GM13977 (cell line): ENCODE data around the gene GOT2.
"Not testable (repeated sequence)": the region's sequence is repeated elsewhere in the genome, so short reads cannot be mapped to it uniquely, and the experiment has no call there.

Experiments
- DNase-seq: peaks from one replicate; pipeline ENCODE4 v3.0.0; 2012; ENCODE audit warnings: low spot score
- in situ Hi-C: fragments of 300-500 bp; cut with MboI; formaldehyde crosslinking; loops from one replicate; pipeline ENCODE4 v1.12.0; 2022; ENCODE audit warnings: low sequenced_read_pairs, low pct_unique_long_range_greater_than_20kb, mixed read lengths, inconsistent platforms; ENCODE audit not compliant: unreplicated experiment
- TF ChIP-seq, protein P1 (sequence below): IDR thresholded peaks from 2 replicates; pipeline ENCODE4 v1.5.1; 2012; ENCODE audit warnings: mild to moderate bottlenecking, control low read depth; ENCODE audit not compliant: insufficient read depth; ENCODE audit errors: extremely low read depth, missing control alignments

The GOT2 gene

DNA sequence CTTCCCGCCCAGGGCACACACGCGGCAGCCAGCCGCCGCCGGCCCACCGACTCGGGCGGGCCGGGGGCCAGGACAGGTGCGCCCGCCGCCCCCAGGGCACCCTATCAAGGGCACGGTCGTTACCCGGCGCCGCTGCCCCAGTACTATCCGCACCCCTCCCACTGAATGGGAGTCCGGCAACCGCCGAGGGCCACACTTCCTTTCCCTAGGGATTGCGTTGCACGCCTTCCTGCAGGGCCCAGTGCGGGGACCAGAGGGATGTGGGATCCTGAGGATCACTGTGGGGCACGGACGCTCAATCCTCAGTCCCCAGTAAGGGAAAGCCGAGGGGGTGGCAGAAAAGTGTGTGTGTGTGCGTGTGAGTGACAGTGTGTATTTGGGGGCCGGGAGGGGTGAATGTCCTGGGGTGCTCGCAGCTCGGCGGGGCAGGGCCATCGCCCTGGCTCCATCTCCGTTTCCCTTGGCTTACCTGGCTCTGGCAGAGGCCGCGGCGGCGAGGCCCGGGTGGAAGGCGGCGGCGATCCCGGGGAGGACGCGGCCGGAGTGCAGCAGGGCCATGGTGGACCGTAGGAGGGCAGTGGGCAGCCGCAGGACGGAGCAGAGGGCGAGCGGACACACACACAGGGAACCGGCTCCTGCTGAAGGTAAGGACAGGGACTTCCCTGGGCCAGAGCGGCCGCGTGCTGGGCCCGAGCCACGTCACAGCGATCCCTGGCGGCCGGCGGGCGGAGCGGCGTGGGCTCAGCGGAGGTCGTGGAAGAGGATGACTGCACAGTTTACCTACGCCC lies at the start of gene GOT2:
Gene GOT2 (minus strand): TSS at position 646 of the 788 bp plus-strand sequence. CDS start 88 bp downstream, at position 558.
- TF ChIP-seq, protein P1, sequence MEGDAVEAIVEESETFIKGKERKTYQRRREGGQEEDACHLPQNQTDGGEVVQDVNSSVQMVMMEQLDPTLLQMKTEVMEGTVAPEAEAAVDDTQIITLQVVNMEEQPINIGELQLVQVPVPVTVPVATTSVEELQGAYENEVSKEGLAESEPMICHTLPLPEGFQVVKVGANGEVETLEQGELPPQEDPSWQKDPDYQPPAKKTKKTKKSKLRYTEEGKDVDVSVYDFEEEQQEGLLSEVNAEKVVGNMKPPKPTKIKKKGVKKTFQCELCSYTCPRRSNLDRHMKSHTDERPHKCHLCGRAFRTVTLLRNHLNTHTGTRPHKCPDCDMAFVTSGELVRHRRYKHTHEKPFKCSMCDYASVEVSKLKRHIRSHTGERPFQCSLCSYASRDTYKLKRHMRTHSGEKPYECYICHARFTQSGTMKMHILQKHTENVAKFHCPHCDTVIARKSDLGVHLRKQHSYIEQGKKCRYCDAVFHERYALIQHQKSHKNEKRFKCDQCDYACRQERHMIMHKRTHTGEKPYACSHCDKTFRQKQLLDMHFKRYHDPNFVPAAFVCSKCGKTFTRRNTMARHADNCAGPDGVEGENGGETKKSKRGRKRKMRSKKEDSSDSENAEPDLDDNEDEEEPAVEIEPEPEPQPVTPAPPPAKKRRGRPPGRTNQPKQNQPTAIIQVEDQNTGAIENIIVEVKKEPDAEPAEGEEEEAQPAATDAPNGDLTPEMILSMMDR: peak; percentile 99
- in situ Hi-C loops: no loop called here
- peak; percentile 89 for DNase-seq

DNA sequence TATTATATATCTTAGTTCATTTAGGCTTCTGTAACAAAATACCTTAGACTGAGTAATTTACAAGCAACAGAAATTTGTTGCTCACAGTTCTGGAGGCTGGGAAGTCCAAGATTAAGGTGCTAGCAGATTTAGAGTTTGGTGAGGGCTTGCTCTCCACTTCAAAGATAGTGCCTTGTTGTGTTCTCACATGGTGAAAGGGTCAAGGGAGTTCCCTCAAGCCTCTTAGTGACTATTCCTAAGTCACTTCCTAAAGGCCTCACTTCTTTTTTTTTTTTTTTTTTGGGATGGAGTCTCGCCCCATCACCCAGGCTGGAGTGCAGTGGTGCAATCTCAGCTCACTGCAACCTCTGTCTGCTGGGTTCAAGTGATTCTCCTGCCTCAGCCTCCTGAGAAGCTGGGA lies 45.2 kb upstream of the GOT2 start:
- DNase-seq, in situ Hi-C loops: not testable (repeated sequence)

DNA sequence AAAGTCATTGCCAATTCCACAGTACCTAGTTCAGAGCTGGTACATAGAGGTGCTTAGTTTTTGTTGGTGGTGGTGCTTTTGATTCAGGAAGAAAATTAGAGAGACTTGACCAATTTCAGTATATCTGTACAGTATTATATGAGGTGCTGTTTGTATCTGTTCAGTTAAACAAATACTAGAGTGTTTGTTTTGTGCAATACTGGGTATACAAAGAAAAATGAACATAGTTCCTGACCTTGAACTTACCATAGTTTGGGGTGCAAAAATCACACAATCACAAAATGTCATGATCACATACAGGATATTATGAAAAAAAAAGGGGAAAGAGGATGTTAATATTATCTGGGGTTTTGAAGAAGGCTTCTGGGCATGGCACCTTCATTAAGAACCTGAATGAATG lies 39.8 kb upstream of the GOT2 start:
- in situ Hi-C loops: no loop called here
- TF ChIP-seq, protein P1: no peak
- no peak for DNase-seq

DNA sequence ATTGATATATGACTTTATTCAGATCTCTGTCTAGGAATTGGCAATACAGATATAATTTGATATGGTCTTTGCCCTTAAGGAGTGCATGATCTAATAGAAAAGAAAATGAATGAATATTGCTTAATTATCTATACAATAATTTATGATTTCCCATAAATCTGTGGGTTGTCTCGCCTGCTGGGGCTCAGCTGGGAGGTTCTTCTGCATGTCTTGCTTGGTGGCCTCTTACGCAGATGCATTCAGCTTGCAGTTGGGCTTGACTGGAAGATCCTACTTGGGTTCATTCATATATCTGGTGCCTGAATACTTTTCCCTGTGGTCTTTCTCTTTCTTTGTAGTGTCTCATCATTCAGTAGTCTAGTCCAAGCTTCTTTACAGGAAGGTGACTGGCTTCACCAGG lies 34.0 kb upstream of the GOT2 start:
- in situ Hi-C loops: no loop called here
- TF ChIP-seq, protein P1: no peak

DNA sequence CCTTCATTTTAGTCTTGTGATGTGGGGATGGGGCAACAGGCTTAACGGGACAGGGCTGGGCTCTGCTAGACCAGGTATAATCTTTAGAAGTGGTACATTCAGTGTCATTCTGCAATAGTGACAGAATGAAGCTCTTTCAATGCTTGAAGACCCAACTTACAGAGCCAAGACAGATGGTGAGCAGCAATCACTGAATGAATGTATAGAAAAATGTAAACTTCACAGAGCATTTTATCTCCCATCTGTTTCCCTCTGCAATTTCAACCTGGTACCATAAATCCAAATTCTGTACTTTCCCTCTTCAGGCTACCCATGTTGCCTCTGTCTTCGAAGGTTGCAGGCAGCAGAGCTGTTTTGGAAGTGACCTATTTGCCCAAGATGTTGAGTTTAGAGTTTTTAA lies 33.5 kb upstream of the GOT2 start:
- in situ Hi-C loops: no loop called here
- no peak for DNase-seq
- TF ChIP-seq, protein P1: no peak

More for the DNA sequence above, 34.0 kb upstream of the GOT2 start:
- no peak for DNase-seq

DNA sequence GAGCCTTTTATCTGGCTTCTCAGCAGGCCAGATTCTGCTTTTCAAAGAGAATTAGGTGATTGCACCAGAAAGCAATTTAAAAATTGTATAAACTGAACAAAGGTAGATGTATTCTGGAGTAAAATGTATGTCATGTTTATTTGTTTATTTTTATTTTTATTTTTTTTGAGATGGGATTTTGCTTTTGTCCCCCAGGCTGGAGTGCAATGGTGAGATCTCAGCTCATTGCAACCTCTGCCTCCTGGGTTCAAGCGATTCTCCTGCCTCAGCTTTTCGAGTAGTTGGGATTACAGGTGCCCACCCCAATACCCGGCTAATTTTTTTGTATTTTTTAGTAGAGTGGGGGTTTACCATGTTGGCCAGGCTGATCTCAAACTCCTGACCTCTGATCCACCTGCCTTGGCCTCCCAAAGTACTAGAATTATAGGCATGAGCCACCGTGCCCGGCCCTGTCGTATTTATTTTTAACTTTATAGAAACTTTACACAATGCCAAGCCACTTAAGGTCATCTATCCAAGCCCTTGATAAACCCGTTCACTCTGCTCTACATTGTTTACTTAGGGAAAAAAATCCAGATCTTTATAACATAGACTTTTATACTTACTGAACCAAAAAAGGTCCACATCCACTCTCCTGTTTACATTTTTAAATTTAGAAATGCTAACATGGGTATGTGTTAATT lies 22.7 kb upstream of the GOT2 start:
- in situ Hi-C loops: loop anchor here (10.0 kb wide), 1 partner anchor 422 kb away; no protein-coding TSS in a partner anchor
- TF ChIP-seq, protein P1: no peak
- DNase-seq: no peak
